GM21576 (cell line): ENCODE results near the gene RASL10B.

Source experiments
- ATAC-seq: cut with Tn5 transposase; IDR thresholded peaks from one replicate; pipeline ENCODE4 v1.9.1; 2021; ENCODE audit warnings: mild to moderate bottlenecking, moderate library complexity; ENCODE audit not compliant: unreplicated experiment

RASL10B gene

DNA sequence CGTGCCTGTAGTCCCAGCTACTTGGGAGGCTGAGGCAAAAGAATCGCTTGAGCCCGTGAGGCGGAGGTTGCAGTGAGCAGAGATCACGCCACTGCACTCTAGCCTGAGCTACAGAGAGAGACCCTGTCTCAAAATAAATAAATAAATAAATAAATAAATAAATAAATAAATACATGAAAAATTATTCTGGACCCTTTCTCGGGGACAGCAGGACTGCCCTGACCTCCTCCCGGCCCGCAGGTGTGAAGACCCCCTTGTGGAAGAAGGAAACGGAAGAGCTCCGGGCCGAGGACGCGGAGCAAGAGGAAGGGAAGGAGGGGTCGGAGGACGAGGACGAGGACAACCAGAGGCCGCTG lies 32.3 kb downstream of the RASL10B start:
- ATAC-seq, result no peak

DNA sequence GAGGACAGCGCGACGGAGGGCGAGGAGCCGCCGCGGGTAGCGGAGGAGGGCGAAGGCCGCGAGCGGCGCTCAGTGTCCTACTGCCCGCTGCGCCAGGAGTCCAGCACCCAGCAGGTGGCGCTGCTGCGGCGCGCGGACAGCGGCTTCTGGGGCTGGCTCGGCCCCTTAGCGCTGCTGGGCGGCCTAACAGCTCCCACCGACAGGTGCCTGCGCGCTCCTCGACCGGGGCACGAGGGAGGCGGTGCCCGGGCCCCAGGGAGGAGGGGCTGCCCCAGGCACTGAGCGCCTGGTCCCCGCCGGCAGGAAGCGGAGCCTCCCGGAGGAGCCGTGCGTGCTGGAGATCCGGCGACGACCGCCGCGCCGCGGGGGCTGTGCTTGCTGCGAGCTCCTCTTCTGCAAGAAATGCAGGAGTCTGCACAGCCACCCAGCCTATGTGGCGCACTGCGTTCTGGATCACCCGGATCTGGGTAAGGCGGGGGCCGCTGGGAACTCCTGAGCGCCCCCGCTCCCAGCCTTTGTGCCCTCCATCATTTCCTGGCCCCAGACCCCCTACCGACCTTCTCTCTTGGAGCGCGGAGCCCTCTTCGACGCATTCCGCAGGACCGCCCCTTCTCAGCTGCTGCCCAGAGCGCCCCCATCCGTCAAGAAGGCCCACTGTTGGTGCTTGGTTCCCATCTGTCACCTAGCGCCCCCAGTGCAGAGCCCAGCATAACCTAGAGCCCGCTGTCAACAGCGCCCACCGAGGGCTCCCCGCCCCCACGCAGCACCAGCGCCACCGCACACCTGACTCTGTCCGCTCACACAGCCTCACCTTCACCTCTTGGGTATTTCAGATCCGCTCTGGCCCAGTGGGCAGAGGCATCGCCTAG lies 32.9 kb downstream of the RASL10B start:
- peak; percentile 63 for ATAC-seq

DNA sequence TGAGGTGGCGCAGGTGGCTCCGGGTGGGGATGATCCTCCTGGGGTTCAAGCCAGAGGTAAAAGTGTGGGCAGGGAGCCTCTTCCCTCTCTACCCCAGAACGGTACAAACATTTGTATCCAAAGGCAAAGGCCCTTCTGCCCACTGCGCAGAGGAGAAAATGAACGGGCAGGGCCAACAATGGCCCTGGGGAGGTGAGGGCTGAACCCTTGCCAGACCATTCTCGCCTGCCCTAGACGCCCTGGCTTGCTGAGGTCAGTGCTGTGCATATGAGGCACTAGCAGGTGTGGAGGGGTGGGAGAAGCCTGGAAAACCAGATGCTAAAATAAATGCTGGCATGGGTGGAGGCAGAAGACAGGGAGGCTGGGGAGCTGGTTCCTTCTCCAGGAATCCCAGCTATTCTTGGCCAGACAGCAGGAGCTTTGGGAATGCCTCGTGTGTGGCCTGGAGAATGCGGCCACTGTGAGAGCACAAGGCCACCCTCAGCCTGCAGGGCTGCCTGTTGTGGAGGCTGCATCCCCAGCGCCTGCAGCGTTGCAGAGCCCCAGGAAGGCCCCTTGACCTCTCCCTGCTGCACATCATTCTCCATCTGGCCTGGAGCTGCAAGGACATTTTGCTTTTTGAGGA lies 33.8 kb downstream of the RASL10B start:
- no peak for ATAC-seq

DNA sequence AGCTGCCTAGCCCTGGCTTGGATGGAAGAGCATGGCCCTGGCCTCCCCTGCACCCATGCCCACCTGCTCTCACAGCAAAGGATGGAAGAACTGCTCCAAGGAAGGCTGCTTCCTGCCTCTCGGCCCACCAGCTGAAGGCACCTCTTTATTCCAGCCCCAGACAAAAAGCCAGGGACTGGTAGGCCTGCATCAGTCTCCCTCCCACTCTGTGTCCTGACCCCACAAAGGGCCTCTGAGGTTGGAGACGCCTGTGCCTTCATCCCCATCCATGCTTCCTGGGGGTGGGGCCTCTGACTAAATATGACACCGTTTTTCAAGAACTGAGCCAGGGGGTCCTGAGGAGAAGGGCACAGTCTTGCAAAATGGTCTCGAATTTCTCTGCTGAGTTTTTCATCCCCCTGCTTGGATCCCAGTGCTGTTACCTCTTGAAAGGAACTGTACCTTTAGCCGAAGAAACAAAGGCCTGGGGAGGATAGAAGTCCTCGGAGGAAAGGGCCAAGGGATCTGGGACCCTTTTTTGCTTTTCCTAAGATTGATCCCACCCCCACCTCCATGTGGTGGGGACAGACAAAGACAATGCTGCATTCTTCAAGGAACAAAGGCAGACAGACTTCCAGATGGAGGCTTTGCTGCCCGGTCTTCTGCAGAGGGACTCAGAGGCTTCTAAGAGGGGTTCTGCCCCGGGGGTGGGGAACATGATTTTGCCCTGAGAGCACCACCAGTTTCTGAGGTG lies 34.5 kb downstream of the RASL10B start:
- no peak for ATAC-seq

DNA sequence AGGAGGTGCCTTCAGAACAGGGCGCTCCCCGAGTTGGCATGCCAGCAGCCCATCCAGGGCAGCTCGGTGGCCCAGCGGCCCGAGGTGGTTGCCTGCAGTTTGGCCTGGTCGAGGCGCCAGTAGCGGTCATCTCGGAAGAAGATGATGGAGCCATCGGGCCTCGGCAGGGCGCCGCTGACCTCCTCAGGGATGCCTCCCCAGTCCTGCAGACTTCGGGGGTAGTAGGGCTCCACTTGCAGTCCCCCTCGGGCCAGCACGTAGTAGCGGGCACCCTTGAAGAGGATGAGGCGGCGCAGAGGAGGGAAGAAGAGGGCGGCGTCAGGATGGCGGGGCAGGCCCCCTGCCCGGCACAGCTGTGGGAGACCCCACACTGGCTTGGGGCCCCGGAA lies 35.0 kb downstream of the RASL10B start:
- ATAC-seq, result no peak

DNA sequence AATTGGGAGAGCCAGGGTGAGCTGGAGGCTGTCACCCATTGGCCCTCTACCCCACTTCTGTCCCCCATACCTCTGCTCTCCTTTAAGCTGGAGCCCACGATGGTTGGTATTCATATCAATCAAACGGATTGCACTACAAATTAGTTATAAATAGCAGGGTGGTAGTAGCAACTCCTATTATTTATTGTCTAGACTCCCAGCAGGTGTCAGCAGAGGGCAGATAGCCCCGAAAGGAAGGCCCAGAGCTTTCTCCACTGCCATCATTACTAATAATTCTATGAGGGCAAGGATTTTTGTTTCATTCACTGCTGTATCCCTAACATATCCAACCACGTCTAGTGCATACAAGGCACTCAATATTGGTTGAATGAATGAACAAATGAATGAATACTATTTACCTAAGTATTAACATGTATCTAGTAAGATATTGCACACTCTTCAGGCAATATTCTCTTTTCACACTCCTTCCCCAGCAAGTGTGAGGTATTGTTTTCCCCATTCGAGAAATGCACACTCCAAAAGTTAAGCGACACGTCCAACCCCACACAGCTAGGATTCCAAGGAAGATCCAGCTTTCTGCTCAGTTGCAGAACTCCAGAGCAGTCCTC lies 35.6 kb downstream of the RASL10B start:
- no peak for ATAC-seq

DNA sequence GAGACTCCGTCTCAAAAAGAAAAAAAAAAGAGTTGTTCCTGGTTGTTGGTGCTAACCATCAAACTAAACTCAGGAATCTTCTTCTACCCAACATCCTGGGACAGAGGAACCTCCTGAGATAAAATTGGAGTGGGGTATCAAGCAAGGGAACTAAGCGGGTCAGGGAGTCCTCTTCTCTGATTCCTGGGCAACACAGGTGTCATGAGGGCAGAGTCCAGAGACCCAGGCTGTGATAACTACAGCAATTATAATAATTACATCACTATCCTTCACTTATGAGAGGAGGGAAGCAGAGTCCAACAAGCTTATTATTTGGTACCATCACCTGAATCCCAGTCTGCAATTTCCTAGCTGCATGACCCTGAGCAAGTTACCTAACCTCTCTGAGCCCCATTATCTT lies 37.4 kb downstream of the RASL10B start:
- ATAC-seq, result no peak

DNA sequence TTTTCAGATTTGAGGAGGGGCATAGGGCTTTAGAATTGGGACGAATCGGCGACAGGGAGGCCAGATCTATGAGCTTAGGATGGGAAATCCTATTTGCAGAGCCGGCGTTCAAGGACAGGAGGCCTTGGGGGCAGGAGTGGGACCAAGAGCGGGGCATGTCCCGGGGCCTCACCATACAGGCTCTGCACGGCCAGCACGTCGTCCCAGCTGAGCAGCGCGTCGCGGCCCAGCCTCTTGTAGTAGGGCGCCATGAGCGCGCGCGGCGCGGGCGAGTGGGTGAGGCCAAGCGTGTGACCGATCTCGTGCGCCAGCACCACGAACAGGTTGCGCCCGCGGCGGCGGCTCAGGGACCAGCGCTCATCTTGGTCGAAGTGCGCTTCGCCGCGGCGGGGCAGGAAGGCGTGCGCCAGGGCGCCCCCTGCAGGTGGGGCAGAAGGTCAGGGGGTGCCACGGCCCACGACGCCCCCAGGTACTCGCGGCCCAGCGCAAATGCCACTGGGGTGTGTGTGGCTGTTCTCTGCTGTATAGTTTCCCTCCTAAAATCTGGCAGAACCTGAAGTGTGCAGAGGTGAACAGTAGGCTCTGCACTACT lies 38.6 kb downstream of the RASL10B start:
- no peak for ATAC-seq

DNA sequence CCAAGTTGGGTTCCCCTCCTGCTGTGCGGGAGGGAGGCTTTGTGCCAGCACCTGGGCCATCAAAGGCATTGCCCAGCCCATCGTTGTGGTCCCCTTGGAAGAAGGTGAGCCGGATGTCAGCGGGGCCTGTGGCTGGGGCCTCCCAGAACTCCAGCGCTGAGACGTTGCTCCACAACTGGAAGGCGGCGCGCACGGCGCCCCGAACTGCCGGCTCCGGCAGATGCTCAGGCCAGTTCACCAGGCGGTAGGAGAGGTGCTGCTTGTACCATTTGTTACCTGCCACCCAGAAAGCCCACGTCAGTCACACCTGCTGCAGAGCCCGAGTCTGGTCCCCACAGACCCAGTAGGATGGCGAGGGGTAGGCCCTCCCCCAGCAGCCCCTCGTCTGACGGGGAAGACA lies 41.7 kb downstream of the RASL10B start:
- no peak for ATAC-seq

DNA sequence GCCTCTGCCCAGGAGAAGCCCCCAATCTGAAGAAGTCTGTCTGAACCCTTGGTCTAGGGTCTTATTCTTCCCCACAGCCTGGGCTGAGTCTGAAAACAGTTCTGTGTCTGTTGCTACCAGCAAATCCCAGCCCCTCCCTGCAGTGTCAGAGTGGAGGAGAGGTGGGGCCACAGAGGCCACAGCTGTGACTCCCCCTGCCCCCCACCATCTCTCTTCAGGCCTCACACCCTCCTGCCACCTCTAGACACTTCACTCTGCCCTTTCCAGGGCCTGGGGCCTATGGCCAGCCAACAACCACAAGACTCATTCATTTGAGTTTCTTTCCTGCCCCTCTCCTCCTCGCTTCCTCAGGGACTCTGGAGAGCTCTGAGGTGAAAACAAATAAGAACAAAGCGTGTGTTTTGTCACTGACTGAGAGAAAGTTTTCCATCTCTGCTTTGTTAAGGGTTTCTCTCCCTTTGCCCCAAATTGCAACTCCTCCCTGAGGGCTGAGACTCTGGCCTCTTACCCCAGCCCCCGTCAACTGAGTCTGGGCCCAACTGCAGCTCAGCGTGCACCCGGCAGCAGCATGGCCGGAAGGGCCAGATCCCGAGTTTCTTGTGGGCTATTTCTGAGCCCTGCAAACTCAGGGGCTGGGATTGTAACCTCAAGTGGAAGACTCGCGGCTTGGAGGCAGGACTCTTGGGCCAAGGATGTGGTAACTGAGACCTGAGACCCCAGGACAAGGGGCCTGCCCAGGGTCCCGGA lies 42.4 kb downstream of the RASL10B start:
- no peak for ATAC-seq

DNA sequence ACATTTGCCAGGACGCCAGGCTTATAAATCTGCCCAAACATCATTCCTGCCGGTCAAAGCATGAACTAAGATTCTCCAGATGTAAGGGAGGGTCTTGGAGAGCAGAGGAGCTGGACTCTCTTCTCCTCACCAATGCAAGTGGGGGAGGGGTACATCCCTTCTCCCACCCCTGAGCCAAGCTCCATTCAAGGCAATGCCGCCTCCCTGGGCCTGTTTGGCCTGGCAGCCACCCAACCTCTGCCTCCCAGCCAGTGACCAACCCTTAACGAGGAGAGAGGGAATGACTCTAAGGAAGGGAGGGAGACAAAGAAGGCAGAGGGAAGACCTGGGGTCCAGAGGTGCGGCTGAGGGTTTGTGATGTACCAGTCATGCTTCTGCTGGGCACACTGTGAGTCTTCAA lies 43.1 kb downstream of the RASL10B start:
- ATAC-seq, result no peak

DNA sequence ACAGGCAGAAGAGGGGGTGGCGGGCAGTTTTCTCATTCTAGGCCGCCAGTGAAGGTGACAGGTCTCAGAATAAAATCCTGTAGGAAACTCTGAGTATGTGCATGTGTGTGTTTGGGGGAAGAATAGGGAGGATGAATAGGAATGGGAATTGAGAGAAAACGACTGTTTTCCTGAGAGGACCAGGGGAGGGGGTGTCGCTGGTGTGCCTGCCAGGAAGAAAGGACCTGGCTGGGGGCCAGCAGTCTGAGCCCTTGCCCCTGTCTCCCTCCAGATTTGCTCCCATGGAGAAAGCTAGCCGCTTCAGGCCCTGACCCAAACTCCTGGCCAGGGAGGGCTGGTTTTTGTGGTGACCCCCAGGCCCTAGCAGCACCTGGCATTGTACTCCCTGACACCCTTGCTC lies 43.6 kb downstream of the RASL10B start:
- ATAC-seq, result no peak

DNA sequence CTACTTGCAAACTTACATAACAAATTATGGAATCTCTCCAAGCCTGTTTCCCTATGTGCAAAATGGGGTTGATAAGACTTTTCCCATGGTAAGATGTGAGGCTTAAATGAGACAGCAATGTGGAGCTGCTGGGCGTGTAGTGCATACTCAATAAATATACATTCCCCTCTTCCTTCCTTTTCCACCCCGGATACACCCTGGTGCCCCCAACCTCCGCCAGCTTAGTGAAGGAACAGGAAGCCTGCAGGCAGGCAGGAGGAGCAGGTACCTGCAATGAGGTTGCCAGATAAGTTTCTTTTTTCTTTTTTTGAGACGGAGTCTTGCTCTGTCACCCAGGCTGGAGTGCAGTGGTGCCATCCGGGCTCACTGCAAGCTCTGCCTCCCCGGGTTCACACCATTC lies 44.1 kb downstream of the RASL10B start:
- no peak for ATAC-seq

DNA sequence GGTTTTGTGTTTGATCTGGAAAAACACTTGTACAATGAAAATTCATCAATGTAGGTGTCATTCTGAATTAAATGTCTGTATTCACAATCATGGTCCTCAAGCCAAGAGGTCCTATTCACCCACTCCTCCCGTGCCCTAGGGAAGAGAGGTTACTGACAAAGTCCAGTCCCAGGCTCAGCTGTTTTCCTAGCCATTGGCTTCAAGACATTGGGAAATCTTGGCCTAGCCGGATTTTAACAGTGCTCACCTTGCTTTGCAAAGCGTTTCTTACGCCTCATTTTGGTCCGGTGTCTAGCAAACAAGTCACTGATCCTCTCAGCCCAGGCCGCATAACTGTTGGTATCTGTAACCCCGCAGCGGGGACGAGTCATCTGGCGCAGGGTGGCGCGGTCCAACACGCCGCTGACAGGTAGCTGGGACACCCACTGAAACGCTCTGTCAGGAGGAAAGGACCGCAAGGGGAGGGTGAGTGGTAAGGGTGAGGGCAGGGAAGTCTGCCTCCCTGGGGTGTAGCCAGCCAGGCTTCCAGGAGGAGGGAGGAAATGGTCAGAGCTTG lies 47.3 kb downstream of the RASL10B start:
- ATAC-seq, result no peak

DNA sequence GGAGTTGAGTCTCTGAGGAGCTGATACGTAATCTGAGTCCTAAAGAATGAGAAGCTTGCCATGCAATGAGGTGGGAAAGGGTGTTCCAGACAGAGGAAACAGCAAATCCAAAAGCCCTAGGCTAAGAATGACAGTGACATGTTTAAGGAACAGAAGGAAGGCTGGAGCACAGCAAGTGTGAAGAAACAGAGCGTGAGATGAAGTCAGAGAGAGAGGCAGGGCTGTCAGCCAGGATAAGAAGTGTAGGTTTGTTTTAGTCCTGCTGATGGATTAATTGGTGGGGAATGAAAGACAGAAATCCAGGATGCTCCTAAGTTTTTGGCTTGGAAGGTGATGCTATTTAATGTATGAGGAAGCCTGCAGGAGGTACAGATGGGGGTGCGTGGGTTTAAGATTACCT lies 49.5 kb downstream of the RASL10B start:
- ATAC-seq, result no peak

DNA sequence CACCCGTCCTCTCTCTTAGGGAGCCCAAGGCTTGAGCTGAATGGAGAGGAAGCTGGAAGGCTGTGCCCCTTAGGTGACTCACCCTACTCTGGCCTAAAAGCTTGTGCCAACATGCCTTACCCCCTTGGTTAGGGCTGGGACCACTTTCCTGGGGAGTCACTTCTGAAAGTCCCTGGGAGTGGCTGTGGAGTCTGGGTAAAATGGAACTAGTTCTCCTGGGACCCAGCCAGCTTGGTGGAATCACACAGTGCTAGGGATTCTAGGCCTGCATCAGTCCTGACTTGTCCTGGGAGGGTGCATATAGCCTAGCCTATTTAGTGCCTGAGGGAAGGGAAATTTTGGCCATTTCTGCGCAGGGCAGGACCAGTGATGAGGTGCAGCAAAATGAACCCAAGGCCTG lies 53.5 kb downstream of the RASL10B start:
- ATAC-seq, result no peak

DNA sequence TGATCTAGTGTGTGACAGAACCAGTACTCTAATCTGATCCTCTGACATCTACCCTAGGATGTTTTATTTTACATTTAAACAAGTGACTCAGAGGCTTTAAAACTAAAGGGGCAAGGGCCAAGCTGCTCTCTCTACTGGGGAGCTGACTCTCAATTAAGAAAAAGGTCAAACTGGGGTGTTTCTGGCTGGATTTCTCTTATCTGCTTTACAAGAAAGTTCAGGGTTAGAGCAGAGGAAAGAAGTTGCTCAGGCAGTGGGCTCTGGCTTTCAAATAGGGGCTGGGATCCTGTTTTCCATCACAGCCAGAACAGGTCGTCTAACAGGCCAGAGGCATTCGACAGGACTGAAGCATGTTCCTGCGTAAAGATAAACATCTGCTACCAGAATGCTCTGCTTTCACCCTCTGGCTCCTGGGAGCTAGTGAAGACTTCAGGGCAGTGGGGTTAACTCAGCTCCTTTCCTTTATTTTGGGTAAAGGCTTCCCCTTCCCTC lies 55.5 kb downstream of the RASL10B start:
- ATAC-seq, result no peak

DNA sequence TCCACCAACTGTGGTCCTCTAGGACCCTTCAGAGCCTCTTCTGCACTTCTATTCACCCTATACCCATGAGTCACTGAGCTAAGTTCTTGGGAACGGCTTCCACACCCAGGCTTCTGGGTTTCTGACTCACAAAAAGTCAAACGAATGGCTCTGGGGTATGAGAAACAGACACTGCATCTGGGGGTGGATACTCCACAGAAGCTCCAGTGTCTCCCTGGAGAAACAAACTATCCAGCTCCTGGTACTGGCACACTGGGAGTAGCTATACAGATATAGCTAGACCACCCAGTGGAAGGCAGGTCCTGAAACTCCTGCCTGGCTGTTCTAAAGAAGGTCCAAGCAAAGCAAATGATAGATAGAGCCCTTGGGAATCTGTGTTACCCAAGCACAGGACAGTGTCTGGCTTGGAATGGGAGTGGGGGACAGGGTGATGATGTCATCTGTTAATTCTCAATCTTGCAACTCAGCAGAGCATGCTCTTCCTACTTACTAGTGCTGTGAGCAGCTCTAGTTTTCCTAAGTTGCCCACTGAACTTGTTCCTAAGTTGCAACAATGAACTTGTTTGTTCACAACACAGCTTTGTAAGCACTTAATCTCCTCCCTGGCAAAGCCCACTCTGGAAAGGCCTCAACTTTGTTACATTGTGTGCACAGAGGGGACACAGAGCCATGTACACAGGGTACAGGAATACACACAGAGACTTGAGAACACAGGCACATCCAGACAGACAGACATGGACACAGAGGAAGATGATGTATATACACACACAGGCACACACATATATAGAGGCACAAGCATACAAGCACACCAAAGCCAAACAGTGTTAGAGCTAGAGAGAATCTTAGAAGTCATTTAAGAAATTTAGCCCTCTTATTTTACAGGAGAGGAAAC lies 57.3 kb downstream of the RASL10B start:
- ATAC-seq, result no peak

DNA sequence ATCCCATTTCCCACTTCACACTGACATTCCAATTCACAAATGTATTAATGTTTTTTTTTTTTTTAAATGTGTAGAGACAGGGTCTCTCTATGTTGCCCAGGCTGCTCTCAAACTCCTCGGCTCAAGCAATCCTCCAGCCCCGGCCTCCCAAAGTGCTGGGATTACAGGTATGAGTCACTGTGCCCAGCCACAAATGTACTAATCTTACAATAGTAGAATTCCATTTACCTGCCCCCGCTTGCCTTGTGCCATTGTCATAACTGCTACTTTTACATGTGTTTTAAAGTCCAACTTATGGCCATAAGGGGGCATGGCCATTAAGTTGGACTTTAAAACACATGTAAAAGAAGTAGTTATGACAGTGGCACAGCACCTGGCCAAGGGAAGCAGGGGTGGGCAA lies 59.4 kb downstream of the RASL10B start:
- ATAC-seq, result no peak
